ENCODE results near the gene PCDH9.

GRCh38 chr13:66339214-66339613 lies 890.9 kb downstream of the PCDH9 start:
- TF ChIP-seq, protein P1, sequence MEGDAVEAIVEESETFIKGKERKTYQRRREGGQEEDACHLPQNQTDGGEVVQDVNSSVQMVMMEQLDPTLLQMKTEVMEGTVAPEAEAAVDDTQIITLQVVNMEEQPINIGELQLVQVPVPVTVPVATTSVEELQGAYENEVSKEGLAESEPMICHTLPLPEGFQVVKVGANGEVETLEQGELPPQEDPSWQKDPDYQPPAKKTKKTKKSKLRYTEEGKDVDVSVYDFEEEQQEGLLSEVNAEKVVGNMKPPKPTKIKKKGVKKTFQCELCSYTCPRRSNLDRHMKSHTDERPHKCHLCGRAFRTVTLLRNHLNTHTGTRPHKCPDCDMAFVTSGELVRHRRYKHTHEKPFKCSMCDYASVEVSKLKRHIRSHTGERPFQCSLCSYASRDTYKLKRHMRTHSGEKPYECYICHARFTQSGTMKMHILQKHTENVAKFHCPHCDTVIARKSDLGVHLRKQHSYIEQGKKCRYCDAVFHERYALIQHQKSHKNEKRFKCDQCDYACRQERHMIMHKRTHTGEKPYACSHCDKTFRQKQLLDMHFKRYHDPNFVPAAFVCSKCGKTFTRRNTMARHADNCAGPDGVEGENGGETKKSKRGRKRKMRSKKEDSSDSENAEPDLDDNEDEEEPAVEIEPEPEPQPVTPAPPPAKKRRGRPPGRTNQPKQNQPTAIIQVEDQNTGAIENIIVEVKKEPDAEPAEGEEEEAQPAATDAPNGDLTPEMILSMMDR (IDR thresholded peaks at IDR 0.05; ENCODE audit: insufficient read depth, low read depth, low read length): no peak
- no peak for TF ChIP-seq EZH2 (IDR thresholded peaks at IDR 0.05; ENCODE audit: insufficient read depth, low read length)

All from astrocyte (in vitro differentiated cells and primary cell).